ENCODE measurements around the gene FAM24A. TPM values are rescaled to one million over a fixed set of nuclear protein-coding genes. Genes with fewer than 3 reads are reported as not detected.

FAM24A gene
- total RNA-seq, 2 experiments from 2014 or later, result not detected

- Mint-ChIP-seq H3K9me3 (peaks cover 8% of the 10 kb centered on the region), H3K27ac (peak within 1 kb of the TSS; percentile 92), H3K4me3 (peak within 1 kb of the TSS; percentile 86), H3K36me3 (ENCODE audit: low read depth) (peaks cover 27% of the 10 kb centered on the region), H3K4me1 (peaks cover 41% of the 10 kb centered on the region), H3K27me3 (peaks cover 22% of the 10 kb centered on the region)
- CTCF ChIA-PET, result interaction anchor here (0.6 to 5.1 kb wide), 4 partner anchors 26 to 838 kb away, joined by 3 to 16 read pairs (median 3); partner anchors contain the start of genes FAM24B and PSTK
- POLR2A ChIA-PET, result interaction anchor here (0.6 to 1.1 kb wide), 2 partner anchors 8 to 46 kb away, joined by 3 to 4 read pairs; no protein-coding TSS in a partner anchor
- DNase-seq, result peak; percentile 98
Observed at GRCh38 chr10:122953902-122954730, 43.7 kb downstream of the FAM24A start, which contains the start of gene C10orf88. TSS of gene C10orf88 (minus strand) at chr10:122954227. CDS start at chr10:122954178, 49 bp downstream.

DNA sequence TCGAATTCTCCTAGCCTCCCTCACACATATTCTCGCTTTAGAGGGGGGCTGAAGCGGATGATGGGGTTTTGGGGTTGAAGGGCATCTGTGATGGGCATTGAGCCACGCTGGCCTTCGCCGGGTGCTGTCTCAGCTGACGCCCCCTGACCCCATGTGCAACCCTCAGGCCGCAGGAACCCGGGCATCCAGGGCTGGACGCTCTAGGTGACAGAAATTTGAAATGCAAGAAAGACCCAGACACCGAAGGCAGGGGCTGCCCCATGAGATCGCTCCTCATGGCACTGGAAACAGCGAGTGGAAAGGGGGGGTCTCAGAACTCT, 44.3 kb downstream of the FAM24A start:
- Mint-ChIP-seq H3K4me1 (peaks cover 41% of the 10 kb centered on the region), H3K9me3 (peaks cover 8% of the 10 kb centered on the region), H3K27me3 (peaks cover 22% of the 10 kb centered on the region), H3K36me3 (ENCODE audit: low read depth) (peaks cover 22% of the 10 kb centered on the region), H3K27ac (peak overlapping the region; percentile 92), H3K4me3 (peak overlapping the region; percentile 86)
- CTCF ChIA-PET, result interaction anchor here (0.6 to 5.1 kb wide), 3 partner anchors 26 to 838 kb away, joined by 3 to 16 read pairs (median 3); partner anchors contain the start of gene PSTK
- POLR2A ChIA-PET, result no interaction called here
- DNase-seq, result no peak

DNA sequence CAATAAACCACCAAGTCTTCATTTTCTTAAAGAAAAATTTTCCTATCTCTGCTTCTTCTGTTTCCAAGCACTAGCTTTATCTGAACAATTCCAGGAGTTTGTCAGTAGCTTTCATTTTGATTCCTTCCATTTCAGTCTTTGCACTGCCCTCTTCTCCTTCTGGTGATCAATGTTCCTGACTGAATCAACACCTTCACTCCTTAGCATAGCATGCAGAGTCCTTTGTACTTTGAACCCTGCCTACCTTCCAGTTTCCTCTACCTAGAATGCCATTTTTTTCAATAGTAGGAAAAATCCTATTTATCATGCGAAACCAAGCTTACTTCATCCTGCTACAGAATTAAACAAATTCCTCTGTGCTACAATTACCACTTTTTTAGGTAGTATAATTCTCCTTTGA, 45.5 kb downstream of the FAM24A start:
- H3K9me3 Mint-ChIP-seq, result peaks cover 8% of the 10 kb centered on the region
- H3K27ac Mint-ChIP-seq, result no peak overlapping the region
- no peak overlapping the region for H3K4me3 Mint-ChIP-seq
- DNase-seq, result no peak
- H3K27me3 Mint-ChIP-seq, result peaks cover 22% of the 10 kb centered on the region
- H3K36me3 Mint-ChIP-seq (ENCODE audit: low read depth), result peaks cover 17% of the 10 kb centered on the region
- H3K4me1 Mint-ChIP-seq, result peaks cover 36% of the 10 kb centered on the region
- ChIA-PET CTCF (interaction anchor here (1.4 to 5.1 kb wide), 2 partner anchors 10 to 24 kb away, joined by 8 to 16 read pairs; partner anchors contain the start of gene PSTK), POLR2A (no interaction called here)

DNA sequence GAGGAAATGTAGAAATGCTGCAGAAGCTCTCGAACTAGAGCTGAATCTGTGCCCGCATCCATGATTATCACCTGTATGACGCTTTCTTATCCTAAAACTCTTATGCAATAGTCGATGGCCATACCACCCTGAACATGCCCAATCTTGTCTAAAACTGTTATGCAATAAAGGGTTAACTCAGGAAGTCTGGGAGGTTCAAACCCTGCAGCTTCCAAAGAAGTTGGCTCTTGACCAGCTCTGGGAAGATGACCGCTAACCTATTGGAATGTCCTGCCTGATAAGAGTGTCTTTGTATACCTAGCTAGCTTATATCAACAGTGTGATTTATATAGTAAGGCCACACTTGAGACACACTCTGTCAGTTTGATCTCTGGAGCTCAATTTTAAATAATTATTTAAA, 47.1 kb downstream of the FAM24A start:
- Mint-ChIP-seq H3K4me1 (peaks cover 28% of the 10 kb centered on the region), H3K9me3 (peaks cover 8% of the 10 kb centered on the region), H3K36me3 (ENCODE audit: low read depth) (peaks cover 12% of the 10 kb centered on the region), H3K27me3 (peaks cover 24% of the 10 kb centered on the region), H3K27ac (no peak overlapping the region), H3K4me3 (no peak overlapping the region)
- POLR2A ChIA-PET, result no interaction called here
- CTCF ChIA-PET, result interaction anchor here (0.8 to 5.1 kb wide), 3 partner anchors 23 to 72 kb away, joined by 3 to 16 read pairs (median 3); partner anchors contain the start of gene PSTK
- no peak for DNase-seq

GRCh38 chr10:122962405-122962804, 52.0 kb downstream of the FAM24A start:
- H3K27ac Mint-ChIP-seq, result no peak overlapping the region
- peaks cover 21% of the 10 kb centered on the region for H3K27me3 Mint-ChIP-seq
- no peak for DNase-seq
- ChIA-PET POLR2A (no interaction called here), CTCF (interaction anchor here (2.5 kb wide), 1 partner anchor 17 kb away, joined by 10 read pairs; the partner anchor contains the start of gene PSTK)
- no peak overlapping the region for H3K4me3 Mint-ChIP-seq
- peaks cover 4% of the 10 kb centered on the region for H3K36me3 Mint-ChIP-seq (ENCODE audit: low read depth)
- H3K4me1 Mint-ChIP-seq, result no peaks in the 10 kb centered on the region
- H3K9me3 Mint-ChIP-seq, result peaks cover 19% of the 10 kb centered on the region

Other genes with a start within 250 kb of the FAM24A start
- not detected for gene C10orf120, start 210.8 kb upstream of the FAM24A start, total RNA-seq
- 1 to 10 TPM; 2.4 to 3.4 TPM for gene CUZD1, start 64.8 kb upstream of the FAM24A start, total RNA-seq
- 10 to 100 TPM; 12.1 to 13.9 TPM for gene FAM24B, start 31.0 kb upstream of the FAM24A start, total RNA-seq
- 10 to 100 TPM; 12.7 to 16.0 TPM for gene C10orf88, start 43.6 kb downstream of the FAM24A start, total RNA-seq
- gene PSTK, start 69.8 kb downstream of the FAM24A start, total RNA-seq, result 1 to 10 TPM; 2.6 to 3.7 TPM
- 10 to 100 TPM; 14.3 to 14.6 TPM for gene IKZF5, start 98.2 kb downstream of the FAM24A start, total RNA-seq
- 10 to 100 TPM; 21.4 to 25.1 TPM for gene ACADSB, start 98.4 kb downstream of the FAM24A start, total RNA-seq
- not detected for gene HMX3, start 225.4 kb downstream of the FAM24A start, total RNA-seq
- not detected for gene HMX2, start 237.5 kb downstream of the FAM24A start, total RNA-seq
- gene BUB3, start 243.8 kb downstream of the FAM24A start, total RNA-seq, result 100 to 1,000 TPM; 224 to 255 TPM

All from activated CD4-positive, alpha-beta T cell treated with anti-CD3 and anti-CD28 coated beads, Interleukin-2, amount 10 ng/mL, durations not matched to agents 7 days and 5 days (primary cell).